HL-60 (cell line): ENCODE results near the gene CLIC4.

Source experiments
- POLR2AphosphoS5 ChIP-seq: IDR thresholded peaks from 2 replicates; pipeline ENCODE4 v1.6.1; 2012; ENCODE audit warnings: low read depth
- REST ChIP-seq: IDR thresholded peaks from 2 replicates; pipeline ENCODE4 v1.6.1; 2012; ENCODE audit warnings: low read depth; ENCODE audit not compliant: insufficient replicate concordance
- SPI1 ChIP-seq: IDR thresholded peaks from 2 replicates; pipeline ENCODE4 v1.6.1; 2012; ENCODE audit warnings: low read depth, mild to moderate bottlenecking, borderline replicate concordance
- TF ChIP-seq, protein P1 (sequence below): IDR thresholded peaks from one replicate; pipeline ENCODE4 v1.5.1; 2011; ENCODE audit warnings: low read length, control low read depth, inconsistent platforms; ENCODE audit not compliant: insufficient read depth

DNA sequence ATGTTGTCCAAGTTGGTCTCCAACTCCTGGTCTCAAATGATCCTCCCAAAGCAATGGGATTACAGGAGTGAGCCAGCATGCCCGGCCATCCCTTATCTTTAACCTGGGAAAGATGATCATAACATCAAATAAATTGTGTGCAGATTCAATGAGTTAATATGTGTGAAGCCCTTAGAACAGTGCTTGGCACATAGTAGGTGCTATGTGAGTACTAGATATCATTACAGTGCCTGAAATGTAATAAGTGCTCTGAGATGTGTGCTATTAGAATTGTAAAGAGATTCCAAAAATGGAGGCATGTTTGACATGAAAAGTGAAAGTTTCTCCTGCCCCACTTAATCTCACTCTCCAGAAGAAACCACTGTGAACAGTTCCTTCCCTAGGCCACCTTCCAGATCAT lies 113.0 kb downstream of the CLIC4 start:
- TF ChIP-seq, protein P1, sequence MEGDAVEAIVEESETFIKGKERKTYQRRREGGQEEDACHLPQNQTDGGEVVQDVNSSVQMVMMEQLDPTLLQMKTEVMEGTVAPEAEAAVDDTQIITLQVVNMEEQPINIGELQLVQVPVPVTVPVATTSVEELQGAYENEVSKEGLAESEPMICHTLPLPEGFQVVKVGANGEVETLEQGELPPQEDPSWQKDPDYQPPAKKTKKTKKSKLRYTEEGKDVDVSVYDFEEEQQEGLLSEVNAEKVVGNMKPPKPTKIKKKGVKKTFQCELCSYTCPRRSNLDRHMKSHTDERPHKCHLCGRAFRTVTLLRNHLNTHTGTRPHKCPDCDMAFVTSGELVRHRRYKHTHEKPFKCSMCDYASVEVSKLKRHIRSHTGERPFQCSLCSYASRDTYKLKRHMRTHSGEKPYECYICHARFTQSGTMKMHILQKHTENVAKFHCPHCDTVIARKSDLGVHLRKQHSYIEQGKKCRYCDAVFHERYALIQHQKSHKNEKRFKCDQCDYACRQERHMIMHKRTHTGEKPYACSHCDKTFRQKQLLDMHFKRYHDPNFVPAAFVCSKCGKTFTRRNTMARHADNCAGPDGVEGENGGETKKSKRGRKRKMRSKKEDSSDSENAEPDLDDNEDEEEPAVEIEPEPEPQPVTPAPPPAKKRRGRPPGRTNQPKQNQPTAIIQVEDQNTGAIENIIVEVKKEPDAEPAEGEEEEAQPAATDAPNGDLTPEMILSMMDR: no peak
- TF ChIP-seq POLR2AphosphoS5 (no peak), REST (no peak), SPI1 (no peak)
